Fibroblast of pulmonary artery (primary cell): Measurements from ENCODE around the gene CLIC4.
A peak's percentile ranks its signal among the peaks of the same experiment; 100 is the strongest.

Experiments
- DNase-seq: peaks from one replicate; pipeline ENCODE4 v3.0.0-alpha.2; 2010; ENCODE audit warnings: low read depth
- H3K4me3 ChIP-seq: replicated peaks from 2 replicates; pipeline ENCODE4 v1.5.1; 2011; ENCODE audit warnings: low read depth, mild to moderate bottlenecking, control low read depth, low read length, moderate library complexity
- CTCF ChIP-seq: IDR thresholded peaks from 2 replicates; pipeline ENCODE4 v1.5.1; 2011; ENCODE audit warnings: mild to moderate bottlenecking, control low read depth, low read length, inconsistent platforms; ENCODE audit errors: missing control alignments

Gene CLIC4

GRCh38 chr1:24874611-24875234 lies 129.5 kb downstream of the CLIC4 start:
- no peak overlapping the region for H3K4me3 ChIP-seq
- no peak for DNase-seq
- TF ChIP-seq CTCF = no peak

- no peak for TF ChIP-seq CTCF
- H3K4me3 ChIP-seq = no peak overlapping the region
- DNase-seq = no peak
These were observed 130.0 kb downstream of the CLIC4 start for GRCh38 chr1:24875257-24875656.

- no peak for DNase-seq
These were observed 130.8 kb downstream of the CLIC4 start for GRCh38 chr1:24875991-24876506.

GRCh38 chr1:24878045-24878444 lies 132.8 kb downstream of the CLIC4 start:
- no peak for TF ChIP-seq CTCF
- DNase-seq = no peak
- H3K4me3 ChIP-seq = no peak overlapping the region

More at GRCh38 chr1:24875991-24876506, 130.8 kb downstream of the CLIC4 start:
- H3K4me3 ChIP-seq = no peak overlapping the region
- TF ChIP-seq CTCF = no peak

GRCh38 chr1:24878775-24879742 lies 133.8 kb downstream of the CLIC4 start:
- no peak overlapping the region for H3K4me3 ChIP-seq
- no peak for TF ChIP-seq CTCF
- peak; percentile 45 for DNase-seq

- DNase-seq = no peak
- no peak for TF ChIP-seq CTCF
- H3K4me3 ChIP-seq = no peak overlapping the region
These were observed 135.8 kb downstream of the CLIC4 start for GRCh38 chr1:24881034-24881433.
